Astrocyte of the cerebellum (primary cell): ENCODE results near the gene SRXN1.
"Not testable (repeated sequence)": the region's sequence is repeated elsewhere in the genome, so short reads cannot be mapped to it uniquely, and the experiment has no call there.

Experiments used
- DNase-seq: peaks from one replicate; pipeline ENCODE4 v3.0.0-alpha.2; 2011; ENCODE audit warnings: low read depth
- H3K4me3 ChIP-seq: 2 replicates; pipeline ENCODE4 v1.5.1; 2011; ENCODE audit warnings: mild to moderate bottlenecking, low read depth, low read length, moderate library complexity
- in situ Hi-C: cut with HindIII; loops from 2 replicates; pipeline ENCODE4 v1.10.0; 2017; ENCODE audit warnings: low sequenced_read_pairs
- TF ChIP-seq, protein P1 (sequence below): IDR thresholded peaks from 2 replicates; pipeline ENCODE4 v1.5.1; 2012; ENCODE audit warnings: low read length, low read depth, moderate library complexity, mild to moderate bottlenecking; ENCODE audit errors: missing control alignments

The SRXN1 gene

DNA sequence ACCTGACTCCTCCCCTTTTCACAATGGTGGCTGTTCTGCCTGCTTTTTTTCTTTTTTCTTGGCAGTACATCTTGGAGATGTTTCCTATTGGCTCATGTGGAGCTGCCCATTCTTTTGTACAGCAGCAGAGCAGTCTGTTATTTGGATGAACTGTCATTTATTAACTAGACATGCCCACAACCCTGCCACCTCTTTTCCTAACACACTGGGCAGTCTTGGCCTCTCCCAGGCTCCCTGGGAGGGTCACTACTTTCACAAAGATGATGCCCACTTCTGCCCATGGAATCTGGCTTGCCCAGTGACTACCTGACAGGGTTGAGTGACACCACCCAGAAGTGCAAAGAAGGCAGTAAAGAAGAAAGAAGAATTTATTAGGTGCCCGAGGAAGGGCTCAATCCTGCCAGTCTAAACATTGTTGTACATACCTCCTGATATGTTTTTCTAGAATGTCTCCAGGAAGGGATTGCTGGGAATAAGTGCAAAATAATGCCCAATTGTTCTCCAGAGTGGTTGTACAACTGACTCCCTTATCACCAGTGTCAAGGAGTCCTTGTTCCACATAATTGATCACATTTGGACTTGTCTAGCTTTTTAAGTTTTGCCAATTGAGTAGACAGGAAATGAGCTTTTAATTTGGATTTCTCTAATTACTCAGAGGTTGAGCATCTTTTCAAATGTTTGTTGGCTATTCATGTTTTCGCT, 42.3 kb upstream of the SRXN1 start:
- TF ChIP-seq, protein P1, sequence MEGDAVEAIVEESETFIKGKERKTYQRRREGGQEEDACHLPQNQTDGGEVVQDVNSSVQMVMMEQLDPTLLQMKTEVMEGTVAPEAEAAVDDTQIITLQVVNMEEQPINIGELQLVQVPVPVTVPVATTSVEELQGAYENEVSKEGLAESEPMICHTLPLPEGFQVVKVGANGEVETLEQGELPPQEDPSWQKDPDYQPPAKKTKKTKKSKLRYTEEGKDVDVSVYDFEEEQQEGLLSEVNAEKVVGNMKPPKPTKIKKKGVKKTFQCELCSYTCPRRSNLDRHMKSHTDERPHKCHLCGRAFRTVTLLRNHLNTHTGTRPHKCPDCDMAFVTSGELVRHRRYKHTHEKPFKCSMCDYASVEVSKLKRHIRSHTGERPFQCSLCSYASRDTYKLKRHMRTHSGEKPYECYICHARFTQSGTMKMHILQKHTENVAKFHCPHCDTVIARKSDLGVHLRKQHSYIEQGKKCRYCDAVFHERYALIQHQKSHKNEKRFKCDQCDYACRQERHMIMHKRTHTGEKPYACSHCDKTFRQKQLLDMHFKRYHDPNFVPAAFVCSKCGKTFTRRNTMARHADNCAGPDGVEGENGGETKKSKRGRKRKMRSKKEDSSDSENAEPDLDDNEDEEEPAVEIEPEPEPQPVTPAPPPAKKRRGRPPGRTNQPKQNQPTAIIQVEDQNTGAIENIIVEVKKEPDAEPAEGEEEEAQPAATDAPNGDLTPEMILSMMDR = no peak
- H3K4me3 ChIP-seq = no peak overlapping the region
- DNase-seq = no peak
- in situ Hi-C loops = no loop called here

DNA sequence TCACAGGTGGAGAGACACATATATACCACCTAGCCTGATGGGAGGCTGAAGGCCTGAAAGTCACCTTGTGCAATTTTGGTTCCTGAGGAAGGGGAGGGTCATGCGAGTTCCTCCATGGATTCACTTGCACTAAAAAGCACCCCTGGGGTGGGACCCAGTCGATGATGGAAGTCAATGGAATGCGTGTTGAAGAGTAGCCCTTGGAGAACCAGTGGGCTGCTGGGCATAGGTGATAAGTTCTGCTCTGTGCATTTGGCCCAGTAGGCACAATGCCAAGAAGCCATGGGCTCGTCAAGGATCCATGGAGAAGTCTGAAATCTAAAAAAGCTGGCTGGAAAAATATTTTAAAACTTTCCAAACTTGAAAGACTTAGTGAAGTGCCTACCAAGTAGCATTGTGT, 41.5 kb upstream of the SRXN1 start:
- DNase-seq = no peak
- TF ChIP-seq, protein P1 = no peak
- no peak overlapping the region for H3K4me3 ChIP-seq
- in situ Hi-C loops = no loop called here

DNA sequence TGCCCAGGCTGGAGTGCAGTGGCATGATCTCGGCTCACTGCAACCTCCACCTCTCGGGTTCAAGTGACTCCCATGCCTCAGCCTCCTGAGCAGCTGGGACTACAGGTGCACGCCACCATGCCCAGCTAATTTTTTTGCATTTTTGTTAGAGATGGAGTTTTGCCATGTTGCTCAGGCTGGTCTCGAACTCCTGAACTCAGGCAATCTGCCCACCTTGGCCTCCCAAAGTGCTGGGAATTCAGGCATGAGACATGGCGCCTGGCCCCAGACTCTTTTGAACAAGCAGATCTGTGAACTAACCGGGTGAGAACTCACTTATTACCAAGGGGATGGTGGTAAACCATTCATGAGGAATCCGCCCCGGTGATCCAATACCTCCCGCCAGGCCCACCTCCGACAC, 40.8 kb upstream of the SRXN1 start:
- in situ Hi-C loops, DNase-seq, H3K4me3 ChIP-seq: not testable (repeated sequence)

DNA sequence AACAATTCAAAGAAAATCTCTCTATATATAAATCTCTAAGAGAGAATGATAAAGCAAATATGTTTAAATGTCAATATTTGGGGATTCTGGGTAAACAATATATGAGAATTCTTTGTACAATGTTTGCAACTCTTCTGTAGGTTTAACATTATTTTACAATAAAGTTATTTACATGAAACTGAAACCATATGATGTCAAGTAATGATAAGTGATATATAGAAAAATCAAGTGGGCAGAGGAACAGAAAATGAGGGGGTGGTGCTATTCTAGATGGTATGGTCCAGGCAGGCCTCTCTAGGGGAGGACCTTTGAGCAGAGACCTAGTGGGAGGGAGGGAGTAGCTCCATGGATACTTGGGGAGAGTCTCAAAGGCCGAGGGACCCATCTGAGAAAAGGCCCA, 39.0 kb upstream of the SRXN1 start:
- no peak overlapping the region for H3K4me3 ChIP-seq
- in situ Hi-C loops = no loop called here
- TF ChIP-seq, protein P1 = no peak

DNA sequence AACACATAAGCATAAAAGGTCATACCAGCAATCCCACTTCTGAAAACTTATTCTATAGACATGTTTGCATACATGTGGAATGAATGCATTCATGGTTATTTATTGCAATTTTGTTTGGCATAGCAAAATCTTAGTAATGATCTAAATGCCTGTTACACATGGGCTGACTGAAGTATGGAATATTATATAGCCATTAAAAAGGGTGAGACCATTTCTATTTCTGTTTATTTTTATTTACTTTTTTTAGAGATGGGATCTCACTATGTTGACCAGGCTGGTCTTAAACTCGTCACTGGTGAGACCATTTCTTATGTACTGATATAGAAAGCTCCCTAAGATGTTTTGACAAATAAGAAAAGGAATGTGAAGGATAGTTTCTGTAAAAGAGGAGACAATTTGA, 36.9 kb upstream of the SRXN1 start:
- TF ChIP-seq, protein P1 = no peak
- in situ Hi-C loops = no loop called here
- H3K4me3 ChIP-seq = no peak overlapping the region
- no peak for DNase-seq

More for the DNA sequence above, 39.0 kb upstream of the SRXN1 start:
- no peak for DNase-seq

DNA sequence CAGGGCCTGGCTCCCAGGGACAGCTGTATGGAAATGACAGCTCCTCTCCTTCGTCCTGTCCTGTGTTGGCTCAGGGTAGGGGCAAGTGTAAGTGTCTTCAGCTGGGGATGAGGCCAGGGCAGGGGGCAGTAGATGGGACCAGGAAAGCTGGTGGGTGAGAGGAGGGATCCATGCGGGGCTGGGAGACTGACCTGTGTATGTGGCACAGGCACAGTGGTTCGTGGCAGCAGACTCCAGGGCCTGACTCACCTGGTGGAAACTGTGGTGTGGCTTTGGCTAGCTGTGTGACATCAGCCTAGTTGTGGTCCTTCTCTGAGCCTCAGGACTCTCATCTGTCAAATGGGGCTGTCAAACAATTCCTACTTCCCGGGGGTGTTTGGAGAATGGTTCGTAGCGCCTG, 36.3 kb upstream of the SRXN1 start:
- in situ Hi-C loops = no loop called here
- TF ChIP-seq, protein P1 = no peak

DNA sequence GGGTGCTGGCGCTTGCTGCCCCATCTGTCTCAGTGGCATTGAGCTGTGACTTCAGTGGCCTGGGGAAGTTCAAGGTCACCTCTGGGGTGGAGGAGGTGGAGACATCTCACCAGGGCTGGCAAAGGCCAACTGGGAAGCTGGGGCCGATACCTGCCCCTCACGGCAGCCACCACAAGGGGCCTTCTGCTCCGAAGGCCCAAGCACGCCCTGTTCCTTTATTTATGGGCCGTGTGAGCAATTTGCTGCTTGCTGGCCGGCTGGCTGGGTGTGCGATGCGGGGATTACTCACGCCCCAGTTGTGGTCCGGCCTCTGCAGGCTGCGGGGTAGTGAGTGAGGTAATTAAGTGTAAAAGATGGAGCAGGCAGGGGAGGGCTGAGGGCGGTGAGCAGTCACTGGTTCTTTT, 35.8 kb upstream of the SRXN1 start:
- TF ChIP-seq, protein P1 = no peak
- DNase-seq = no peak
- in situ Hi-C loops = no loop called here
- no peak overlapping the region for H3K4me3 ChIP-seq

More for the DNA sequence above, 36.3 kb upstream of the SRXN1 start:
- DNase-seq = no peak
- H3K4me3 ChIP-seq = no peak overlapping the region
